Right renal pelvis (tissue), 4 donors: ENCODE measurements around the gene SHISA5. TPM values are rescaled to one million over a fixed set of nuclear protein-coding genes. Genes with fewer than 3 reads are reported as not detected.

Source experiments
- DNase-seq, 4 donors: peaks; one replicate each; pipeline ENCODE4 v3.0.0-alpha.2; 2013; ENCODE audit warnings: low read depth in 4 of 4, low spot score in 3 of 4, missing footprints in 1 of 4
- polyA plus RNA-seq, 4 donors: library from polyadenylated mRNA; unstranded; fragments of 120-200 nt; gene quantifications; one replicate each; pipeline ENCODE4 v1.2.1, GENCODE V29; 2013; ENCODE audit not compliant: insufficient read length in 4 of 4

Gene SHISA5
- polyA plus RNA-seq, 4 donors = 111 to 120 (median 112) TPM

- DNase-seq = no peak
Measured at GRCh38 chr3:48420561-48420960, 83.4 kb downstream of the SHISA5 start.

GRCh38 chr3:48419597-48419996 lies 84.4 kb downstream of the SHISA5 start:
- DNase-seq = no peak

GRCh38 chr3:48419149-48419548 lies 84.8 kb downstream of the SHISA5 start:
- DNase-seq = no peak

GRCh38 chr3:48418651-48419050 lies 85.3 kb downstream of the SHISA5 start:
- no peak for DNase-seq

GRCh38 chr3:48418140-48418539 lies 85.8 kb downstream of the SHISA5 start:
- DNase-seq = no peak

Other genes starting within 250 kb of the SHISA5 start
- gene NME6, start 202.8 kb downstream of the SHISA5 start, polyA plus RNA-seq = 10 to 100 TPM; 27.6 to 30.3 (median 29.8) TPM
- gene SPINK8, start 170.5 kb downstream of the SHISA5 start, polyA plus RNA-seq = under 1 TPM in 1 of 4 donors, not detected in 3; 0.32 TPM
- under 1 TPM; 0.33 to 0.56 (median 0.41) TPM for gene FBXW12, start 132.0 kb downstream of the SHISA5 start, polyA plus RNA-seq
- gene PLXNB1, start 74.1 kb downstream of the SHISA5 start, polyA plus RNA-seq = 100 to 1,000 TPM; 163 to 236 (median 188) TPM
- gene CCDC51, start 64.1 kb downstream of the SHISA5 start, polyA plus RNA-seq = 10 to 100 TPM; 25.2 to 29.7 (median 27.8) TPM
- gene TMA7, start 63.9 kb downstream of the SHISA5 start, polyA plus RNA-seq = 100 to 1,000 TPM; 293 to 334 (median 315) TPM
- gene ATRIP, start 57.4 kb downstream of the SHISA5 start, polyA plus RNA-seq = 10 to 100 TPM; 12.6 to 16.9 (median 14.5) TPM
- 1 to 10 TPM; 3.9 to 5.4 (median 4.9) TPM for gene PFKFB4, start 52.6 kb upstream of the SHISA5 start, polyA plus RNA-seq
- gene UCN2, start 59.6 kb upstream of the SHISA5 start, polyA plus RNA-seq = under 1 TPM; 0.19 to 0.66 (median 0.57) TPM
- 10 to 100 TPM; 17.3 to 18.3 (median 17.8) TPM for gene COL7A1, start 91.2 kb upstream of the SHISA5 start, polyA plus RNA-seq
- 100 to 1,000 TPM; 262 to 323 (median 276) TPM for gene UQCRC1, start 105.5 kb upstream of the SHISA5 start, polyA plus RNA-seq
- gene TMEM89, start 117.6 kb upstream of the SHISA5 start, polyA plus RNA-seq = under 1 TPM in 1 of 4 donors, not detected in 3; 0.21 TPM
- 10 to 100 TPM; 20.7 to 30.9 (median 23.1) TPM for gene SLC26A6, start 131.3 kb upstream of the SHISA5 start, polyA plus RNA-seq
- gene CELSR3, start 158.7 kb upstream of the SHISA5 start, polyA plus RNA-seq = 1 to 10 TPM in 3 of 4 donors, under 1 TPM in 1; 0.96 to 1.4 (median 1.1) TPM
- 10 to 100 TPM; 13.8 to 22.2 (median 18.0) TPM for gene NCKIPSD, start 181.7 kb upstream of the SHISA5 start, polyA plus RNA-seq
- gene IP6K2, start 213.0 kb upstream of the SHISA5 start, polyA plus RNA-seq = 100 to 1,000 TPM; 183 to 280 (median 215) TPM